HG03135 (cell line): ENCODE results near the gene DRICH1.
"Not testable (repeated sequence)": the region's sequence is repeated elsewhere in the genome, so short reads cannot be mapped to it uniquely, and the experiment has no call there.

Source experiments
- ATAC-seq: cut with Tn5 transposase; IDR thresholded peaks from one replicate; pipeline ENCODE4 v1.9.1; 2021; ENCODE audit warnings: mild to moderate bottlenecking, moderate library complexity; ENCODE audit not compliant: unreplicated experiment

Gene DRICH1

DNA sequence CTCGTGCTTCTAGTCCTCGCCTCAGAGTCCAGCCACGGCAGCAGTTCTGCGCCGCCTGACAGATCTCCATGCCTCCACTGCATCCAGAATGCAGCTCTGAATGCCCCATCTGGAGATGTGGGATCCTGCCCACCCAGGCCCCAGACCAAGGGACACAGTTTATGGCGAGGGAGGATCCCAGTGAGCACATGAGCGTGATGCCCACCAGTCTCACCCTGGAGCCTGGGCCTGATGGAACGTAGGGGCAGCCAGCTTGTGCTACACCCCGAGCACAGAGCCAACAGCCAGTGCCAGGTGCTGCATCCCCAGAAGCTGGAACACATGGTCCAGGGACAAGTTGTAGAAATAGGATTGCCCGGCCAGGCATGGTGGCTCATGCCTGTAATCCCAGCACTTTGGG lies 62.4 kb downstream of the DRICH1 start:
- no peak for ATAC-seq

DNA sequence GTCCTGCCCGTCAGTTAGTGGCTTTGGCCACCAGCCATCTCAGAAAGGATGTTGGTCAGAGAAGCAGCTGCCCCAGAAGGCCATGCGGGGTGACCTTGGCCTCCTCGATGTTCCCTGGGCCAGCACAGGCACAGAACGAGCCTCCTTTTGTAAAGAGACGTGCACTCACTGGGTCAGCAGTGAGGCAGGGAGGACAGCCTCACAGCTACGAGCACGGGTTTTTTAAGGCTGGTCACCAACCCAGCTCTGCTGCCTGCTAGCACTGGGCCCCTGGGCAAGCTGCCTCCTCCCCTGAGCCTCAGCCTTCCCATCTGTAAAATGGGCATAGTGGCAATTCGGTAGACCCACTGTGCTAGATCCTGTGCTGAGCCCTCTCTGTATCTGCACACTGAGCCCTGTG lies 62.8 kb downstream of the DRICH1 start:
- no peak for ATAC-seq

GRCh38 chr22:23566705-23567475 lies 65.2 kb downstream of the DRICH1 start:
- no peak for ATAC-seq

GRCh38 chr22:23565915-23566704 lies 66.0 kb downstream of the DRICH1 start:
- no peak for ATAC-seq

DNA sequence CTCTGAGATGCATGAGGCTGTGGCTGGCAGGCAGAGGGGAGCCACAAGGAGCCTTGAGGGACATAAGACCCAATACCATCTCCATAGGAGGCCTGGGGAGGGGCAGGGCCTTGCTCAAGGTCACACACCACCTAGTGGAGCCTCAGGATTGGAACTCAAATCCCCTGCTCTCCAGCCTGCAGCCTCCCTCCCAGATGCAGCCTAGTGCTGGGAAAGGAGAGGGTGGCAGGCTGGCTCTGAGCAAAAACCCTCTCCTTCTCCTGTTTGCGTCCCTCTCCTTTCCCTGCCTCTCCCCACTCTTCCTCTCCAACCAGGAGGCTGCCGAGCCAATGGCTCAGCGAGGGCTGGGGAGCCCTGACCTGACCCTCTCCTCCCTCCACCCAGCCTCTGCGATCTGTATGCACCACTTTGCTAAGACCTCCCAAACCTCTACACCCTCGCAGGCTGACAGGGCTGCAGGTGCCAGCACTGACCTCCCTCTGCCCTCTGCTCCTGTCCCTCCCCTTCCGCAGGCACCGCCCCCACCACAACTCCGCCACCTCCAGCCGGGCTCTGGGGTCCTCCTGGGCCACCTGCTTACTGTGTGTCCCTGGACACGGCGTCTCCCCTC lies 66.7 kb downstream of the DRICH1 start:
- ATAC-seq = no peak

DNA sequence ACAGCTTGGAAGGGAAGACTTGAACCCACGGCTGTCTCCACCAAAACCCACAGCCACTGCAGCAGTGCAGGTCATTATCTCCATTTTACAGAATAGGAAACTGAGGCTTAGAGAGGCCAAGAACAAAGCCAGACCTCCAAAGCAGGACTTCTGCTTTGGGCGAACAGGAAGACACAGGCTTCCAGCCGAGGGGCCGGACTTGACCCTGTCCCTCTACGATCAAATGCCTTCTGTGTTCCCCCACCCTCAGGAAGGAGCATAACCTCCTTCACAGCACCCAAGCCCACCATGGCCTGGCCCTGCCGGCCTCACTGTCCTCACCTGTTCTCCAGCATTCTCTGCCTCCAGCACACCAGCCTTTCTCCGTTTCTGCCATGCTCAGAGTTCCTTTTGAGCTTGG lies 67.8 kb downstream of the DRICH1 start:
- no peak for ATAC-seq

- ATAC-seq = no peak
These were observed 69.0 kb downstream of the DRICH1 start for GRCh38 chr22:23563111-23563510.

- ATAC-seq = no peak
These were observed 69.9 kb downstream of the DRICH1 start for GRCh38 chr22:23562186-23562585.

DNA sequence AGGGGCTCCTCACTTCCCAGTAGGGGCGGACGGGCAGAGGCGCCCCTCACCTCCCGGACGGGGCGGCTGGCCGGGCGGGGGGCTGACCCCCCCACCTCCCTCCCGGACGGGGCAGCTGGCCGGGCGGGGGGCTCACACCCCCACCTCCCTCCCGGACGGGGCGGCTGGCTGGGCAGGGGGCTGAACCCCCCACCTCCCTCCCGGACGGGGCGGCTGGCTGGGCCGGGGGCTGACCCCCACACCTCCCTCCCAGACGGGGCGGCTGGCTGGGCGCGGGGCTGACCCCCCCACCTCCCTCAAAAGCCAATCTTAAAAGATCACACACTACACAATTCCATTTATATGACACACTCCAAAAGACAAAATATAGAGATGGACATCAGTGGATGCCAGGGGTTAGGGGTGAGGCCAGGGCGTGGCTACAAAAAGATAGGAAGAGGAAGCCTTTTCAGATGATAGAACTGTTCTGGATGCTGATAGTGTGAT lies 71.1 kb downstream of the DRICH1 start:
- not testable (repeated sequence) for ATAC-seq

DNA sequence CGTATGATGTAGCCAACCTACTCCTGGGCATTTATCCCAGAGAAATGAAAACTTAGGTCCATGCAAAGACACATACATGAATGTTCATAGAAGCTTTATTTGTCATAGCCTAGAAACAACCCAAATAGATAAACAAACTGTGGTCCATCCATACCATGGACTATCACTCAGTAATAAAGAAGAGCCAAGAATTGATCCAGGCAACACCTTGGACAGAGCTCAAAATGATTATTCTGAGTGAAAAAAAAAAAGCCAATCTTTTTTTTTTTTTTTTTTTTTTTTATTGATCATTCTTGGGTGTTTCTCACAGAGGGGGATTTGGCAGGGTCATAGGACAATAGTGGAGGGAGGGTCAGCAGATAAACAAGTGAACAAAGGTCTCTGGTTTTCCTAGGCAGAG lies 71.9 kb downstream of the DRICH1 start:
- not testable (repeated sequence) for ATAC-seq
